OCI-LY7 (cell line): ENCODE results near the gene MIER1. TPM values are rescaled to one million over a fixed set of nuclear protein-coding genes. Genes with fewer than 3 reads are reported as not detected.

Source experiments
- BruUV-seq: library from RNA; stranded (reverse); fragments of 400-500 nt; replicated peaks from 2 replicates; lab custom pipeline; 2021; lab: Mats Ljungman, UMichigan
- CTCF ChIA-PET: fragments of 300-600 bp; sonication (Branson Sonifier 250); formaldehyde crosslinking; loops from one replicate; lab custom pipeline; 2022; ENCODE audit warnings: antibody characterized with exemption; ENCODE audit not compliant: unreplicated experiment; lab: Charles Lee
- POLR2A ChIA-PET: fragments of 300-600 bp; sonication (Branson Sonifier 250); formaldehyde crosslinking; loops from one replicate; lab custom pipeline; 2022; ENCODE audit warnings: antibody characterized with exemption; lab: Charles Lee
- DNase-seq: peaks from one replicate; pipeline ENCODE4 v3.0.0-alpha.2; 2015; ENCODE audit warnings: low spot score
- H2AFZ ChIP-seq: fragments of 200-600 bp; sonication (generic), shearing (Covaris generic); 2 replicates; pipeline ENCODE4 v1.6.1; 2014; ENCODE audit warnings: mild to moderate bottlenecking, antibody characterized with exemption, low read length, moderate library complexity
- H3K27ac ChIP-seq: fragments of 200-600 bp; sonication (generic); 2 replicates; pipeline ENCODE4 v1.5.1; 2014; ENCODE audit warnings: mixed run types, low read depth, mild to moderate bottlenecking, moderate library complexity, low read length, inconsistent platforms; ENCODE audit not compliant: poor library complexity, severe bottlenecking
- H3K36me3 ChIP-seq: fragments of 200-600 bp; sonication (generic); 2 replicates; pipeline ENCODE4 v1.6.1; 2014; ENCODE audit warnings: mild to moderate bottlenecking, antibody characterized with exemption, low read length, moderate library complexity, mixed read lengths; ENCODE audit not compliant: insufficient read depth
- H3K4me1 ChIP-seq: fragments of 200-600 bp; sonication (generic); 2 replicates; pipeline ENCODE4 v1.5.1; 2014; ENCODE audit warnings: mild to moderate bottlenecking, low read length; ENCODE audit not compliant: insufficient read depth, poor library complexity, severe bottlenecking
- H3K4me2 ChIP-seq: fragments of 200-600 bp; sonication (generic); 2 replicates; pipeline ENCODE4 v1.6.1; 2014; ENCODE audit warnings: mild to moderate bottlenecking, low read length
- H3K4me3 ChIP-seq: fragments of 200-600 bp; sonication (generic); 2 replicates; pipeline ENCODE4 v1.5.1; 2014; ENCODE audit warnings: mild to moderate bottlenecking, low read depth, low read length; ENCODE audit not compliant: poor library complexity, severe bottlenecking
- H3K79me2 ChIP-seq: fragments of 200-600 bp; sonication (generic); 2 replicates; pipeline ENCODE4 v1.6.1; 2016; ENCODE audit warnings: low read depth, mild to moderate bottlenecking, low read length, moderate library complexity, mixed read lengths; ENCODE audit not compliant: insufficient read depth
- H3K9me2 ChIP-seq: fragments of 200-600 bp; sonication (generic); 2 replicates; pipeline ENCODE4 v1.6.1; 2016; ENCODE audit warnings: mild to moderate bottlenecking, low read length, mixed read lengths; ENCODE audit not compliant: insufficient read depth
- H3K9me3 ChIP-seq: fragments of 200-600 bp; sonication (generic); 2 replicates; pipeline ENCODE4 v1.6.1; 2014; ENCODE audit warnings: mild to moderate bottlenecking, mixed run types, low read length, mixed read lengths
- H4K20me1 ChIP-seq: fragments of 200-600 bp; sonication (generic); 2 replicates; pipeline ENCODE4 v1.6.1; 2014; ENCODE audit warnings: mild to moderate bottlenecking, antibody characterized with exemption, low read length, moderate library complexity, mixed read lengths; ENCODE audit not compliant: insufficient read depth
- EZH2phosphoT487 ChIP-seq: fragments of 200-600 bp; sonication (generic); IDR thresholded peaks from 2 replicates; pipeline ENCODE4 v1.6.1; 2018; ENCODE audit warnings: low read depth, borderline replicate concordance, mild to moderate bottlenecking, mixed run types, antibody characterized with exemption, low read length, moderate library complexity, mixed read lengths
- intact Hi-C: fragments of 100-400 bp; cut with micrococcal nuclease; formaldehyde crosslinking; loops from one replicate; pipeline ENCODE4 v1.10.0; 2022; ENCODE audit not compliant: unreplicated experiment
- total RNA-seq, 2 experiments: library from RNA; depleted of rRNA in 1 of 2; stranded (reverse); fragments of >200 nt in 1 of 2; shearing (Covaris generic) in 1 of 2; gene quantifications; 2 replicates each; pipeline ENCODE4 v1.2.3, GENCODE V29; 2014 to 2022
- TF ChIP-seq, protein P1 (sequence below): fragments of 200-600 bp; sonication (generic); conservative IDR thresholded peaks from 2 replicates; pipeline ENCODE4 v1.5.1; 2014; ENCODE audit warnings: mild to moderate bottlenecking, antibody characterized with exemption, low read length, moderate library complexity, mixed read lengths

The MIER1 gene
- total RNA-seq, 2 experiments from 2014 or later = 24.4 to 45.9 TPM

DNA sequence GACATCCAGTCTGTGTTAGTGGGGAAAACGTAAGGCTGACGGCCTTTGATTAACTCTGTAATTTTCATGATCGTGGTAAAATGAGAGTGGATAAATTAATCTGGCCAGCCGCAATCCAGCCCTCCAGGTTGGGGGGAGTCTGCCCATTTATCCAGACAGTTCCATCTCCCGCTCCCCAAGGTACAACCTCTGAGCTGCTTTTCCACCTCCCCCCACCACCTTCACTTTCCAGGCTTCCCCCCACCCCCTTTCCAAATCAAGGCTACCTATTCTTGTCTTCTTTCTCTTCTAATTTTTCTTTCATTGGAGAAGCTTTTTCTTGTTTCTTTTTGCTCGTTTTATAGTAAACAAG lies 6.0 kb downstream of the MIER1 start:
- peak overlapping the region; percentile 98 for H3K4me3 ChIP-seq
- intact Hi-C loops = loop anchor here (1.0 to 5.0 kb wide), 5 partner anchors 52 to 500 kb away; partner anchors contain the start of genes SERBP1 and SLC35D1
- no peak for DNase-seq
- H4K20me1 ChIP-seq = peaks cover 33% of the 10 kb centered on the region; the same call in 1 of the 2 replicates
- H3K79me2 ChIP-seq = peaks cover 94% of the 10 kb centered on the region
- peak overlapping the region; percentile 76 for H3K4me2 ChIP-seq
- no peak for TF ChIP-seq EZH2phosphoT487
- TF ChIP-seq, protein P1, sequence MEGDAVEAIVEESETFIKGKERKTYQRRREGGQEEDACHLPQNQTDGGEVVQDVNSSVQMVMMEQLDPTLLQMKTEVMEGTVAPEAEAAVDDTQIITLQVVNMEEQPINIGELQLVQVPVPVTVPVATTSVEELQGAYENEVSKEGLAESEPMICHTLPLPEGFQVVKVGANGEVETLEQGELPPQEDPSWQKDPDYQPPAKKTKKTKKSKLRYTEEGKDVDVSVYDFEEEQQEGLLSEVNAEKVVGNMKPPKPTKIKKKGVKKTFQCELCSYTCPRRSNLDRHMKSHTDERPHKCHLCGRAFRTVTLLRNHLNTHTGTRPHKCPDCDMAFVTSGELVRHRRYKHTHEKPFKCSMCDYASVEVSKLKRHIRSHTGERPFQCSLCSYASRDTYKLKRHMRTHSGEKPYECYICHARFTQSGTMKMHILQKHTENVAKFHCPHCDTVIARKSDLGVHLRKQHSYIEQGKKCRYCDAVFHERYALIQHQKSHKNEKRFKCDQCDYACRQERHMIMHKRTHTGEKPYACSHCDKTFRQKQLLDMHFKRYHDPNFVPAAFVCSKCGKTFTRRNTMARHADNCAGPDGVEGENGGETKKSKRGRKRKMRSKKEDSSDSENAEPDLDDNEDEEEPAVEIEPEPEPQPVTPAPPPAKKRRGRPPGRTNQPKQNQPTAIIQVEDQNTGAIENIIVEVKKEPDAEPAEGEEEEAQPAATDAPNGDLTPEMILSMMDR = no peak
- peaks cover 67% of the 10 kb centered on the region for H3K36me3 ChIP-seq
- POLR2A ChIA-PET = interaction anchor here (0.6 to 1.4 kb wide), 9 partner anchors 15 to 207 kb away, joined by 3 to 6 read pairs (median 3); no protein-coding TSS in a partner anchor
- CTCF ChIA-PET = no interaction called here
- H2AFZ ChIP-seq = peak overlapping the region; percentile 62; the same call in 1 of the 2 replicates
- no peaks in the 10 kb centered on the region for H3K9me2 ChIP-seq
- no TSS peak for BruUV-seq
- H3K4me1 ChIP-seq = peaks cover 60% of the 10 kb centered on the region
- peaks cover 10% of the 10 kb centered on the region; the same call in 1 of the 2 replicates for H3K9me3 ChIP-seq
- H3K27ac ChIP-seq = peak overlapping the region; percentile 86

DNA sequence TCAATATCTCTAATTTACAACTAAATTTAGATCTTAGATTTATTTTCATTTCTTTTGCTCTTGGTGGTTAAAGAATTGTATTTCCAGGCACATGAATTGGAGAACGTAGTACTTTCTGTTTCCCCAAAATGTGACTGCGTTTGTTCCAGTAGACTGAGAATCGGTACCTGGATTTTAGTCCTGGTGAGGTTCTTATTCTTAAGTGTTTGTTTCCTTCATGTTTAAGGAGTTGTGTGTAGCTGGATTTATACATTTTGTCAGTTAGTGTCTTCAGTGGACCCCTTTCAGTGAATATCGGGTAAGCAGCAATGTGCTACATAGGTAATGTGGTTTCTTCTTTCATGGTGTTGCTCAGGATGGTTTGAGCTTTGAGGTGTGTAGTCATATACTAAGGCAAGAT lies 6.8 kb downstream of the MIER1 start:
- Histone ChIP-seq H3K27ac (peak overlapping the region; percentile 86), H3K79me2 (peaks cover 94% of the 10 kb centered on the region), H3K4me1 (peaks cover 60% of the 10 kb centered on the region), H3K36me3 (peaks cover 70% of the 10 kb centered on the region), H3K4me3 (peak overlapping the region; percentile 98), H3K4me2 (peak overlapping the region; percentile 76), H2AFZ (no peak overlapping the region), H3K9me3 (peaks cover 10% of the 10 kb centered on the region; the same call in 1 of the 2 replicates), H4K20me1 (peaks cover 36% of the 10 kb centered on the region; the same call in 1 of the 2 replicates), H3K9me2 (no peaks in the 10 kb centered on the region)
- no TSS peak for BruUV-seq
- CTCF ChIA-PET = no interaction called here
- peak; percentile 36 for DNase-seq
- no peak for TF ChIP-seq EZH2phosphoT487
- TF ChIP-seq, protein P1 = no peak
- intact Hi-C loops = loop anchor here (2.0 to 5.0 kb wide), 3 partner anchors 51 to 499 kb away; partner anchors contain the start of gene SERBP1
- POLR2A ChIA-PET = interaction anchor here (0.6 to 2.0 kb wide), 8 partner anchors 9 to 167 kb away, joined by 3 to 11 read pairs (median 4); no protein-coding TSS in a partner anchor

DNA sequence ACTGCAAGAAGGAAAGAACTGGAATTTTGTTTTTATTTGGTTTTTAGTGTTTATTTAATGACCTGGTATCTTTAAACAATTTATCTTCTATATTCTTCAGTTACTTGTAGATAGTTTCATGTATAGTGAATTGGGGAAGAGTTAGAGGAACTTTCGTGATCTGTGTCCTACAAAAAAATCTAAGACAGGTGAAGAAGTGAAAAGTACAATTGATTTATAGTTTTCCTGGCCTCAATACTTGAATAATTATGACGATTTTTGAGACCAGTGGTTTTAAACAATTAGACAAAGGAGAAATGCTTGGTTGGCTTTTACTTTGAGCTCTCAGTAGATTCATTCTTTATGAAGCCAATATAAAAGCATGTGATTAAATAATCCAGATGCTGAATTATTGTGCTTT lies 7.5 kb downstream of the MIER1 start:
- DNase-seq = no peak
- no TSS peak for BruUV-seq
- ChIA-PET POLR2A (interaction anchor here (0.6 to 2.0 kb wide), 9 partner anchors 9 to 599 kb away, joined by 3 to 11 read pairs (median 4); no protein-coding TSS in a partner anchor), CTCF (no interaction called here)
- H3K9me3 ChIP-seq = peaks cover 10% of the 10 kb centered on the region; the same call in 1 of the 2 replicates
- no peaks in the 10 kb centered on the region for H3K9me2 ChIP-seq
- TF ChIP-seq EZH2phosphoT487 = no peak
- TF ChIP-seq, protein P1 = no peak
- H3K27ac ChIP-seq = no peak overlapping the region
- peaks cover 55% of the 10 kb centered on the region for H3K4me1 ChIP-seq
- H3K4me3 ChIP-seq = peak overlapping the region; percentile 98
- peaks cover 36% of the 10 kb centered on the region; the same call in 1 of the 2 replicates for H4K20me1 ChIP-seq
- peak overlapping the region; percentile 76 for H3K4me2 ChIP-seq
- intact Hi-C loops = loop anchor here (5.0 kb wide), 1 partner anchor 50 kb away; no protein-coding TSS in a partner anchor
- no peak overlapping the region for H2AFZ ChIP-seq
- peaks cover 94% of the 10 kb centered on the region for H3K79me2 ChIP-seq
- peaks cover 69% of the 10 kb centered on the region for H3K36me3 ChIP-seq
